Skeletal muscle cell (primary cell): ENCODE results near the gene COL6A1.
A peak's percentile ranks its signal among the peaks of the same experiment; 100 is the strongest.

Experiments
- DNase-seq: peaks from one replicate; pipeline ENCODE4 v3.0.0-alpha.2; 2010; ENCODE audit warnings: low read depth
- H3K4me3 ChIP-seq: 2 replicates; pipeline ENCODE4 v1.5.1; 2011; ENCODE audit warnings: low read depth, mild to moderate bottlenecking, control low read depth, low read length, moderate library complexity

Gene COL6A1, protein sequence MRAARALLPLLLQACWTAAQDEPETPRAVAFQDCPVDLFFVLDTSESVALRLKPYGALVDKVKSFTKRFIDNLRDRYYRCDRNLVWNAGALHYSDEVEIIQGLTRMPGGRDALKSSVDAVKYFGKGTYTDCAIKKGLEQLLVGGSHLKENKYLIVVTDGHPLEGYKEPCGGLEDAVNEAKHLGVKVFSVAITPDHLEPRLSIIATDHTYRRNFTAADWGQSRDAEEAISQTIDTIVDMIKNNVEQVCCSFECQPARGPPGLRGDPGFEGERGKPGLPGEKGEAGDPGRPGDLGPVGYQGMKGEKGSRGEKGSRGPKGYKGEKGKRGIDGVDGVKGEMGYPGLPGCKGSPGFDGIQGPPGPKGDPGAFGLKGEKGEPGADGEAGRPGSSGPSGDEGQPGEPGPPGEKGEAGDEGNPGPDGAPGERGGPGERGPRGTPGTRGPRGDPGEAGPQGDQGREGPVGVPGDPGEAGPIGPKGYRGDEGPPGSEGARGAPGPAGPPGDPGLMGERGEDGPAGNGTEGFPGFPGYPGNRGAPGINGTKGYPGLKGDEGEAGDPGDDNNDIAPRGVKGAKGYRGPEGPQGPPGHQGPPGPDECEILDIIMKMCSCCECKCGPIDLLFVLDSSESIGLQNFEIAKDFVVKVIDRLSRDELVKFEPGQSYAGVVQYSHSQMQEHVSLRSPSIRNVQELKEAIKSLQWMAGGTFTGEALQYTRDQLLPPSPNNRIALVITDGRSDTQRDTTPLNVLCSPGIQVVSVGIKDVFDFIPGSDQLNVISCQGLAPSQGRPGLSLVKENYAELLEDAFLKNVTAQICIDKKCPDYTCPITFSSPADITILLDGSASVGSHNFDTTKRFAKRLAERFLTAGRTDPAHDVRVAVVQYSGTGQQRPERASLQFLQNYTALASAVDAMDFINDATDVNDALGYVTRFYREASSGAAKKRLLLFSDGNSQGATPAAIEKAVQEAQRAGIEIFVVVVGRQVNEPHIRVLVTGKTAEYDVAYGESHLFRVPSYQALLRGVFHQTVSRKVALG

GRCh38 chr21:45981151-45982091, at the start of gene COL6A1:
Gene COL6A1, plus strand, starts transcription at chr21:45981770. Its CDS starts 81 bp downstream, at chr21:45981851.
- peak within 1 kb of the TSS; percentile 79 for H3K4me3 ChIP-seq
- peak; percentile 76 for DNase-seq

- H3K4me3 ChIP-seq: no peak overlapping the region
- DNase-seq: no peak
Observed at GRCh38 chr21:45932922-45933502, 48.6 kb upstream of the COL6A1 start.

GRCh38 chr21:45934085-45934484, 47.5 kb upstream of the COL6A1 start:
- no peak for DNase-seq
- H3K4me3 ChIP-seq: no peak overlapping the region

DNA sequence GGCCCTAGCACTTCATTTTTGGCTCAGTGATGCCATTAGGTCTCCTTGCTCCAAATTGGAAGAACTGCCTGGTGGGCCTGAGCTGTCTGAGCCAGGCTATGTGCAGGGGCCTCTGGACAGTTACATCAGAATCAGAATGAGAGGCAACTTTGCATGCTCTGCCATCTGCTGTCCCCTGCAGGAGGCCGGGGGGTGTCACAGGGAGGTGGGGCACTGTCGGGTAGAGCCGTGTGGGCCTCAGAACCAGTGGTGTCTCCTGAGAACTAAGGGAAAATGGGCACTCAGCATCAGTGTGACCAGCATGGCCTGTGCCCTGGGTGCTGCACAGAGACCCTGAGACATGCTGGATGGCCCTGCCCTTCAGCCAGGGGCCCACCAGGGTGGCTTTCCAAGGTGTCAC, 47.0 kb upstream of the COL6A1 start:
- H3K4me3 ChIP-seq: no peak overlapping the region
- no peak for DNase-seq

GRCh38 chr21:45935628-45936027, 45.9 kb upstream of the COL6A1 start:
- peak; percentile 63 for DNase-seq
- H3K4me3 ChIP-seq: no peak overlapping the region

GRCh38 chr21:45937721-45938452, 43.7 kb upstream of the COL6A1 start:
- no peak for DNase-seq

GRCh38 chr21:45938453-45938755, 43.2 kb upstream of the COL6A1 start:
- H3K4me3 ChIP-seq: no peak overlapping the region
- no peak for DNase-seq

More at GRCh38 chr21:45937721-45938452, 43.7 kb upstream of the COL6A1 start:
- H3K4me3 ChIP-seq: no peak overlapping the region

- DNase-seq: no peak
- H3K4me3 ChIP-seq: no peak overlapping the region
Observed at GRCh38 chr21:45938811-45939520, 42.6 kb upstream of the COL6A1 start.

DNA sequence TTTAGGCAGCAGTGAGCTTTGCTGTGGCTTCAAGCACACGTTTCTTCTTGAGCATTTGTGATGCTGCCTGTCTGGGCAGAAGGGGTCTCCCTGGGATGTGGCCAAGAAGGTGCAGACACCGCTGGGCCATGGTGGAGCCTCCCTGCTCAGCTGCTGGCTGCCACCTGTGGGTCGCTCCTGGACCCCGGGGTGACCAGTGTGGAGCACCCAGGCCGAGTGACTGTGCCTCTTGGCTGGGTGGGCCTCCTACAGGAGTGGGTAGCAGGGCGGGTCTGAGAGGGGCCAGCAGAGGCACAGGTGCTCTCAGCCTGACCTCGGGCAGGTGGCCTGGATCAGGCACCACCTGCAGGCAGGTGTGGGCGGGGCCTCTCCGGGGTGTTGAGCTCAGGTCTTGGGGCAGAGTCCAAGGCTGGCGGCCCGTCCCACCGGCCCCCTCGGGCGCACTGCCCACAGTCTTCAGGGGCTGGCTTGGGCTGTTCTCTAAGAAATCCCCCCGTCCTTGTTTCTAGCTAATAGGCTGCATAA, 42.0 kb upstream of the COL6A1 start:
- H3K4me3 ChIP-seq: no peak overlapping the region
- no peak for DNase-seq

- no peak overlapping the region for H3K4me3 ChIP-seq
- DNase-seq: no peak
Observed at GRCh38 chr21:45940091-45940490, 41.5 kb upstream of the COL6A1 start.

DNA sequence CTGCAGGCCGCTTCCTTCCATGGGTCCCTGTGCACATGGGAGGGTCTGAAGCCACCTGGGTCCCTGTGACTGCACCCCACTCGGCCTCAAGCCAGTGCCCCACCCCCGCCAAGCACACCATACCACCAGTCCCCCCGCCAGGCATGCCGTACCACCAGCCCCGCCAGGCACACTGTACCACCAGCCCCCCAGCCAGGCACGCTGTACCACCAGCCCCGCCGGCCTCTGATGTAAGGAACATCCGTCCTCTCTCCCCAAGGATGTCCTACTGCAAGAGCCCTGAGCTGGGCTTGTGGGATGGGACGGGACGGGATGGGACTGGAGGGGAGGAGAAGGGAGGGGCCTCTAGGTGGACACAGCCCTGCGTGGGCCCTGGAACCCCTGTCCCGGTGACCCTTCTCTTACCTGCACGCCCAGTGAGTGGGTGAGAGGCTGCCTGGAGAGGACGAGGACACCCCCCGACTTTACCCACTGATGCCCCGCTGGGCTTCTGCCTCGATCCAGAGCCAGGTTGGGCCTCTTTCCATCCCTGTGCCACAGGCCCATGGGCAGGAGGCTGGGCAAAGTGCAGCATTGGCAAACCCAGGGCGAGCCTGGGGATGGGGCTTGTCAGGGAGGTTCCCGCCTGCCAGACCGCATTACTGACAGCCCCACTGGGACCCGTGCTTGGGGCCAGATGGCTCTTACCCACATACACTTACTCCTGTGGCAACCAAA, 40.8 kb upstream of the COL6A1 start:
- no peak overlapping the region for H3K4me3 ChIP-seq

GRCh38 chr21:45941338-45941710, 40.2 kb upstream of the COL6A1 start:
- no peak for DNase-seq
- no peak overlapping the region for H3K4me3 ChIP-seq

More for the DNA sequence above, 40.8 kb upstream of the COL6A1 start:
- DNase-seq: no peak

DNA sequence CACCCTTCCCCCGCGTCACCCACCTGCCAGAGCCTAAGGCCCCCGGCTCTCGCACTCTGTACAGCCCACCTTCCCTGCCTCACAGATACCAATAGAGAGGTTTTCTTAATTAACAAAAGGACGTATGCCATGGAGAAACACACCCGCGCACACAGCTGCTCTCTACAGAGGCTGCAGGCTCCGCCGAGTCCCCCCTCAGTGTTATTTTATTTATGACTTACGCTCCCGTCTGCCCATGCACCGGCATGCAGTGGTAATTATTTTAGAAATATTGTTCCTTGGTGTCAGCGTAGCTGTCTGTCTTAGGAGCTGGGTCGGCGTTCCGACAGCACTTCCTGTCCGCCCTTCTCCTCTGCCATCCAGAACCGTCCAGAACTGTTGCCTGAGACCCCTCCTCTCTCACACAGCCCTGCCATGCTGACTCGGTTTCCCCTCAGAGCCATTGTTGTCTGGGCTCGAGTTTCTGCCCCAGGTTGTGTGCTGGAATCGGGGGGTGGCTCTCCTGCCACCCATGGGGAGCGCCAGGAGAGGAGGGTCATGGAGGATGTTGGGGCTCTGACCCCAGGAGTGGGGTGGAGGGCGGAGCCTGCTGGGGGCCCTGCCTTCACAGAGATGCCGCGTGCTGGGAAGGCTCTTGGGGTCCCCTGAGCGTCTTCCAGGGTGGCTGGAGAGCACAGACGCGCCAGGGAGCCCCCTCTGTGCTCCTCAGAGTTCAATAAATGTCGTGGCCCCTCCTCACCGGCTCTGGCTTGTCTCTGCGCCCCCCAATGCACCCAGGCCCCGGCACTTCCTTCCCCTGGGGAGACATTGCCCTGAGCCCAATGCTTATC, 39.6 kb upstream of the COL6A1 start:
- no peak for DNase-seq
- no peak overlapping the region for H3K4me3 ChIP-seq

- no peak for DNase-seq
- no peak overlapping the region for H3K4me3 ChIP-seq
Observed at GRCh38 chr21:45942755-45943629, 38.6 kb upstream of the COL6A1 start.
